Osteocyte (in vitro differentiated cells): ENCODE data around the gene PHF1. TPM values are rescaled to one million over a fixed set of nuclear protein-coding genes. Genes with fewer than 3 reads are reported as not detected.

Experiments used
- DNase-seq: peaks from one replicate; pipeline ENCODE4 v3.0.0; 2021; ENCODE audit warnings: mixed read lengths; ENCODE audit not compliant: unreplicated experiment; ENCODE audit errors: extremely low spot score
- H3K27ac Mint-ChIP-seq: one replicate; pipeline ENCODE4 v1.8.0; 2021; ENCODE audit warnings: mild to moderate bottlenecking, mixed read lengths; ENCODE audit not compliant: unreplicated experiment
- H3K27me3 Mint-ChIP-seq: one replicate; pipeline ENCODE4 v1.8.0; 2021; ENCODE audit warnings: mixed read lengths; ENCODE audit not compliant: unreplicated experiment
- H3K36me3 Mint-ChIP-seq: one replicate; pipeline ENCODE4 v1.8.0; 2021; ENCODE audit warnings: mixed read lengths; ENCODE audit not compliant: unreplicated experiment
- H3K4me1 Mint-ChIP-seq: one replicate; pipeline ENCODE4 v1.8.0; 2021; ENCODE audit warnings: mixed read lengths; ENCODE audit not compliant: unreplicated experiment
- H3K4me3 Mint-ChIP-seq: one replicate; pipeline ENCODE4 v1.8.0; 2021; ENCODE audit warnings: mild to moderate bottlenecking, moderate library complexity, mixed read lengths; ENCODE audit not compliant: unreplicated experiment
- H3K9me3 Mint-ChIP-seq: one replicate; pipeline ENCODE4 v1.8.0; 2021; ENCODE audit warnings: mixed read lengths; ENCODE audit not compliant: unreplicated experiment
- total RNA-seq: library from RNA; stranded (reverse); gene quantifications from 2 replicates; pipeline ENCODE4 v1.2.1, GENCODE V29; 2021
- TF ChIP-seq, protein P1 (sequence below): fragments of 200-600 bp; sonication (generic); IDR thresholded peaks from 2 replicates; pipeline ENCODE4 v1.5.0; 2021; ENCODE audit warnings: antibody characterized with exemption, mild to moderate bottlenecking, moderate library complexity

The PHF1 gene
- total RNA-seq, 1 donor from 2014 or later, result 53.5 TPM

DNA sequence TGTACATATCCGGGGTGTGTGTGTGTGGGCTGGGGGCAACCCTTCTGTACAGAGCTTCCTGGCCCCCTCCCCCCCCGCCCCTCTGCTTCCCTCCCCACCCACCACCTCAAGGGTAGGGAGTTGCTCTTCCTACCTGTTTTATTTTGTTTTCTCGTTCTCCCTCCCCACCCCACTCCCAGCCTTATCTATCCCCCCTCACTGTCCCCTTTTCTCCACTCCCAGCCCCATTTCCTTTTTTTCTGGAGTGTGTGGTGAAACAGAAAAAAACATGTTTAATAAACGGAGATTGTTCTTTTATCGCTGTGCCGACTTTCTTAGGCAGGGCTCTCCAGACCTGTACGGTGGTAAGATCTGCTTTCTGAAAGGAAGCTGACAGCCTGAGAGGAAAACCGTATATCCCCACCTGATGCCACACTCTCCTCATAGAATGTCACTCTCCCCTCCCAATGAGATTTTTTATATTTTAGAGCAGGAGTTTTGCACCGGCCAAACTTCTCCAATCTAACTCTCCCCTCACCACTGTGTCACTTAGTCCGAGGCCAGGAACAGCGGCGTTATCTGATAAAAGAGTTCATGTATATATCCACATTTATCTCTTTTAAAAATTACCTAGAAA lies 42.7 kb downstream of the PHF1 start:
- no peak for DNase-seq
- Mint-ChIP-seq H3K36me3 (no peaks in the 10 kb centered on the region), H3K4me1 (peaks cover 21% of the 10 kb centered on the region), H3K4me3 (peak overlapping the region; percentile 97), H3K27me3 (no peaks in the 10 kb centered on the region), H3K27ac (peak overlapping the region; percentile 77), H3K9me3 (no peaks in the 10 kb centered on the region)
- TF ChIP-seq, protein P1, sequence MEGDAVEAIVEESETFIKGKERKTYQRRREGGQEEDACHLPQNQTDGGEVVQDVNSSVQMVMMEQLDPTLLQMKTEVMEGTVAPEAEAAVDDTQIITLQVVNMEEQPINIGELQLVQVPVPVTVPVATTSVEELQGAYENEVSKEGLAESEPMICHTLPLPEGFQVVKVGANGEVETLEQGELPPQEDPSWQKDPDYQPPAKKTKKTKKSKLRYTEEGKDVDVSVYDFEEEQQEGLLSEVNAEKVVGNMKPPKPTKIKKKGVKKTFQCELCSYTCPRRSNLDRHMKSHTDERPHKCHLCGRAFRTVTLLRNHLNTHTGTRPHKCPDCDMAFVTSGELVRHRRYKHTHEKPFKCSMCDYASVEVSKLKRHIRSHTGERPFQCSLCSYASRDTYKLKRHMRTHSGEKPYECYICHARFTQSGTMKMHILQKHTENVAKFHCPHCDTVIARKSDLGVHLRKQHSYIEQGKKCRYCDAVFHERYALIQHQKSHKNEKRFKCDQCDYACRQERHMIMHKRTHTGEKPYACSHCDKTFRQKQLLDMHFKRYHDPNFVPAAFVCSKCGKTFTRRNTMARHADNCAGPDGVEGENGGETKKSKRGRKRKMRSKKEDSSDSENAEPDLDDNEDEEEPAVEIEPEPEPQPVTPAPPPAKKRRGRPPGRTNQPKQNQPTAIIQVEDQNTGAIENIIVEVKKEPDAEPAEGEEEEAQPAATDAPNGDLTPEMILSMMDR, result no peak

DNA sequence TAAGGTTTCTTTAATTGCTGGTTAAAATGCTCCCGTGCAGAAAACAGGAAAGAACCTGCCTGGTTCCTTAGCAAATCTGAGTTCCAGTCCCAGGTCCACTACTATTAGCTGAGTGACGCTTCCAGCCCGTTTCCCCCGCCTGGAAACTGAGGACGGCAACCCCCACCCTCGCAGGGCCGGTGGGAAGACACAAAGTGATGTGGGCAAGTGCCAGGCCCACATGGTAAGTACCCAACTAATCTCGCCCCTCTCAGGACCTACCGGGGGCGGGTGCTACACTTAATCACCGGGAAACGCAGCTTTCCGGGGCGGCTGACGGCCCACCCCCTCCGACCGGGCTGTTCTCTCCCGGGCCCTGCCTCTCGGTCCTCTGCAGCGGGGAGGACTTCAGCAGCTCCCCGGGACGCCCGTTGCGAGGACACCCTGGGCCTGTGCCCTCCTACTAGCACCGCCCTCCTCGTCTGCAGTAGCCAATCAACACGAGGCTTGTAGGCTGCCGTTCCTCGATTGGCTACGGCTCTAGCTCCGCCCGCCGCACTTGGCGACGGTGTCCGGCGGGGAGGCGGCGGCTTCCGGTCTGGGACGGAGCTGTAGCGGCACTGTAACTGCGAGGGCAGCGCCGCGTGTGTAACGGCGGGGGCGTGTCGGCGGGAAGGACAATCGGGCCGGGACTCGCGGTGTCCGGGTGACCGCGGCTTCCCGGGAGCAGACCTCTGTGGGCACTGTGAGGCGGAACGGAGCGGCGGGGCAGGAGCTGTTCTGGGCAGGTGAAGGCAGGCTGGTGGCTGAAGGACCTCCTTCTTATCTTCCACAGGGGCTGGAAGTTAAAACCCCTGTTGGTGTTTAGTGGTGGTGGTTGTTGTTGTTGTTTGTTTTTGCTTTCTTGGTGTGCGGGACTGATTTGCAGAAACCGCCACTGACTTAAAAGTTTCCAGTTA lies 43.5 kb downstream of the PHF1 start, which contains the start of gene ZBTB9:
TSS of gene ZBTB9 (plus strand) at position 568 of the 938 bp plus-strand sequence. CDS start 525 bp downstream, outside the sequence.
- H3K27ac Mint-ChIP-seq, result peak within 1 kb of the TSS; percentile 77
- TF ChIP-seq, protein P1, result no peak
- peak within 1 kb of the TSS; percentile 97 for H3K4me3 Mint-ChIP-seq
- H3K9me3 Mint-ChIP-seq, result no peaks in the 10 kb centered on the region
- peak; percentile 98 for DNase-seq
- peaks cover 21% of the 10 kb centered on the region for H3K4me1 Mint-ChIP-seq
- no peaks in the 10 kb centered on the region for H3K27me3 Mint-ChIP-seq
- no peaks in the 10 kb centered on the region for H3K36me3 Mint-ChIP-seq

DNA sequence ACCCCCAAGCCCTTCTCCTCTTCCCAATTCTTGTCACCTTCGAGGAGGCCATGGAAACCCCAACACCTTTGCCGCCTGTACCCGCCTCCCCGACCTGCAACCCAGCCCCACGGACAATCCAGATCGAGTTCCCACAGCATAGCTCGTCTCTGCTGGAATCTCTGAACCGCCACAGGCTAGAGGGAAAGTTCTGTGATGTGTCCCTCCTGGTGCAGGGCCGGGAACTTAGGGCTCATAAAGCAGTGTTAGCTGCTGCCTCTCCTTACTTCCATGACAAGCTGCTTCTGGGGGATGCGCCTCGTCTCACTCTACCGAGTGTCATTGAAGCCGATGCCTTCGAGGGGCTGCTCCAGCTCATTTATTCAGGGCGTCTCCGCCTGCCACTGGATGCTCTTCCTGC lies 44.2 kb downstream of the PHF1 start:
- Mint-ChIP-seq H3K9me3 (no peaks in the 10 kb centered on the region), H3K27me3 (no peaks in the 10 kb centered on the region), H3K36me3 (no peaks in the 10 kb centered on the region), H3K27ac (peak overlapping the region; percentile 77), H3K4me1 (peaks cover 21% of the 10 kb centered on the region), H3K4me3 (peak overlapping the region; percentile 97)
- TF ChIP-seq, protein P1, result no peak
- no peak for DNase-seq

DNA sequence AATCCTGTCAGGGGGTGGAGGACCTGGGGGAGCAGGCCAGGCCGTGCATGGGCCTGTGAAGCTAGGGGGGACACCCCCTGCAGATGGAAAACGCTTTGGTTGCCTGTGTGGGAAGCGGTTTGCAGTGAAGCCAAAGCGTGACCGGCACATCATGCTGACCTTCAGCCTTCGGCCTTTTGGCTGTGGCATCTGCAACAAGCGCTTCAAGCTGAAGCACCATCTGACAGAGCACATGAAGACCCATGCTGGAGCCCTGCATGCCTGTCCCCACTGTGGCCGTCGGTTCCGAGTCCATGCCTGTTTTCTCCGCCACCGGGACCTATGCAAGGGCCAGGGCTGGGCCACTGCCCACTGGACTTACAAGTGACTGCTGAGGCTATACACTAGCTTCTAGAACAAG lies 45.3 kb downstream of the PHF1 start:
- H3K4me1 Mint-ChIP-seq, result peaks cover 21% of the 10 kb centered on the region
- H3K4me3 Mint-ChIP-seq, result peak overlapping the region; percentile 40
- no peaks in the 10 kb centered on the region for H3K9me3 Mint-ChIP-seq
- no peaks in the 10 kb centered on the region for H3K27me3 Mint-ChIP-seq
- H3K27ac Mint-ChIP-seq, result no peak overlapping the region
- DNase-seq, result no peak
- H3K36me3 Mint-ChIP-seq, result no peaks in the 10 kb centered on the region
- TF ChIP-seq, protein P1, result no peak

DNA sequence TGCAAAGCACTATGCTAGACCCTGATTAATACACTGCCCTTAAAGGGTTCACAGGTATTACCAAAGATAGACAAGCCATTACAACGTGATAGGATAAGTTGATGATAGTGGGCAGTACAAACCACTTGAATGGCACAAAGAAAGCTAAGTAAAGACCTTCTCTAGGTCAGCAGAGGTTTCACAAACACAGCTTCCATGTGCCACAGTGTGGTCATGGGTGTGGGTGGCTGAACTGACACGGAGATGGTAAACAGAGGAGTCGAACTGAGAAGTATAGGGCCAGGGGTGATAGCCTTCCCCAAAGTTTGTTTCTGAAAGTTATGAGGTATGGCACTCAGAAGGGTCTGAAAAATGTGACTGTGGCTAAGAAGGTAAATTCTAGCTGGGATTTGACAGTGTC lies 47.9 kb downstream of the PHF1 start:
- H3K36me3 Mint-ChIP-seq, result no peaks in the 10 kb centered on the region

More for the DNA sequence above, 47.9 kb downstream of the PHF1 start:
- TF ChIP-seq, protein P1, result no peak
- H3K9me3 Mint-ChIP-seq, result no peaks in the 10 kb centered on the region
- no peak for DNase-seq
- peaks cover 10% of the 10 kb centered on the region for H3K27me3 Mint-ChIP-seq
- no peak overlapping the region for H3K27ac Mint-ChIP-seq
- H3K4me3 Mint-ChIP-seq, result no peak overlapping the region
- H3K4me1 Mint-ChIP-seq, result peaks cover 15% of the 10 kb centered on the region
